Esophagus squamous epithelium (tissue), 5 donors: Measurements from ENCODE around the gene ITSN2. TPM values are rescaled to one million over a fixed set of nuclear protein-coding genes. Genes with fewer than 3 reads are reported as not detected.

Source experiments
- DNase-seq: peaks from one replicate; lab custom pipeline; 2025; lab: John Stamatoyannopoulos, UW
- H3K27ac ChIP-seq, 4 donors: fragments of 200-600 bp; sonication (generic); one replicate each; pipeline ENCODE4 v1.5.1; 2016 to 2019; ENCODE audit warnings: mild to moderate bottlenecking in 1 of 4
- H3K27me3 ChIP-seq, 4 donors: fragments of 200-600 bp; sonication (generic); 1 replicate in 3 of 4; 2 replicates in 1 of 4; pipeline versions ENCODE4 v1.5.1 to v1.6.0; 2017 to 2021; ENCODE audit warnings: antibody characterized with exemption in 1 of 4
- H3K36me3 ChIP-seq, 3 donors: fragments of 200-600 bp; sonication (generic); one replicate each; pipeline ENCODE4 v1.5.1; 2016 to 2019
- H3K4me1 ChIP-seq, 3 donors: fragments of 200-600 bp; sonication (generic); one replicate each; pipeline ENCODE4 v1.5.1; 2017 to 2019
- H3K4me3 ChIP-seq, 4 donors: fragments of 200-600 bp; sonication (generic); 1 replicate in 3 of 4; 2 replicates in 1 of 4; pipeline ENCODE4 v1.5.1; 2016 to 2019; ENCODE audit warnings: mild to moderate bottlenecking in 2 of 4, moderate library complexity in 1 of 4
- H3K9me3 ChIP-seq, 3 donors: fragments of 200-600 bp; sonication (generic); one replicate each; pipeline ENCODE4 v1.5.1; 2016 to 2019
- POLR2A ChIP-seq, 4 donors: fragments of 450-650 bp; IDR thresholded peaks; one replicate each; pipeline ENCODE4 v1.6.1; 2017; ENCODE audit warnings: antibody characterized with exemption in 4 of 4, mild to moderate bottlenecking in 4 of 4, moderate library complexity in 3 of 4
- WGBS, 2 donors: methylation state at CpG; one replicate each; pipeline ENCODE4 v1.1.5; 2018; 5-methylcytosine and 5-hydroxymethylcytosine counted together
- intact Hi-C: fragments of 100-400 bp; cut with DNase I; formaldehyde crosslinking; loops from one replicate; pipeline ENCODE4 v1.15.0; 2022
- total RNA-seq, 4 donors: library from RNA; depleted of rRNA; stranded (reverse); fragments of >200 nt; gene quantifications; one replicate each; pipeline ENCODE4 v1.1.0, GENCODE V29; 2016
- TF ChIP-seq, protein P1 (sequence below), 6 experiments: fragments of 450-650 bp in 4 of 6; fragments of 200-600 bp in 2 of 6; sonication (generic) in 2 of 6; IDR thresholded peaks; one replicate each; pipeline ENCODE4 v1.5.1; 2016 to 2019; ENCODE audit warnings: antibody characterized with exemption in 6 of 6, mild to moderate bottlenecking in 4 of 6, moderate library complexity in 4 of 6
- donor health status: DM: yes; HTN: yes; CAD: no.

The ITSN2 gene
- total RNA-seq, 4 donors from 2014 or later = 58.3 to 98.0 (median 65.3) TPM

DNA sequence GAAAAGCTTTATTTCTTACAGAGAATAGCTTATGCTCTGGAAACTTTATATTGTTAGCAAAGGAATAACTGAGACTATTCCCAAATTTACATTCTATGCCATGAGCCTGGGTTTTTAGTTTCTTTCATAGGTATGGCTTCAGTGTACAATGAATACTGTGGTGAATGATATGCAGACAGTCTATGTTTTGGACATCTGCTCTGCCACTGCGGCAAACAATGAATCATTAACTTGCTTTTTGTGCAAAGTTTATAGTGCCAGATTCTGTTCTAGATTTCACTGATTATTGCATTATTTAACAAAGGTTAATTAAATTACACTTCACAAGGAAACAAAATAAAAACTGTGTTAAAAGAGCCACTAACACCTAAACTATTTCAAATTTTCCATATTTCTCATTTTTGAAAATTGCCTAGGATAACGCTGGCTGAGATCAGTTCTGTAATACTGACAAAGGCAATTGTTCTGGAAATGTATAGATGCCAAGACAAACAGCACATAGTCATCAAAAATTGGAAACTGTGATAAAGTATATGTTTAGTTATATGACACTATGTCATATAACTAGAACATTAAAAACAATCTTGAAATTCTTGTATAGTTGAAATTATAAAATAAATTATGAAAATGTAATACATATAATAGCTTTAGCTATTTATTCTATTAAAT is 74.7 kb downstream of the ITSN2 start:
- intact Hi-C loops = no loop called here
- Histone ChIP-seq H3K27me3 (no peaks in the 10 kb centered on the region), H3K9me3 (no peaks in the 10 kb centered on the region), H3K4me3 (no peak overlapping the region), H3K4me1 (no peaks in the 10 kb centered on the region), H3K36me3 (peaks cover 0 to 82% (median 0%) of the 10 kb centered on the region in 3 donors), H3K27ac (no peak overlapping the region)
- no peak for TF ChIP-seq POLR2A (IDR thresholded peaks at IDR 0.05)
- TF ChIP-seq, protein P1, sequence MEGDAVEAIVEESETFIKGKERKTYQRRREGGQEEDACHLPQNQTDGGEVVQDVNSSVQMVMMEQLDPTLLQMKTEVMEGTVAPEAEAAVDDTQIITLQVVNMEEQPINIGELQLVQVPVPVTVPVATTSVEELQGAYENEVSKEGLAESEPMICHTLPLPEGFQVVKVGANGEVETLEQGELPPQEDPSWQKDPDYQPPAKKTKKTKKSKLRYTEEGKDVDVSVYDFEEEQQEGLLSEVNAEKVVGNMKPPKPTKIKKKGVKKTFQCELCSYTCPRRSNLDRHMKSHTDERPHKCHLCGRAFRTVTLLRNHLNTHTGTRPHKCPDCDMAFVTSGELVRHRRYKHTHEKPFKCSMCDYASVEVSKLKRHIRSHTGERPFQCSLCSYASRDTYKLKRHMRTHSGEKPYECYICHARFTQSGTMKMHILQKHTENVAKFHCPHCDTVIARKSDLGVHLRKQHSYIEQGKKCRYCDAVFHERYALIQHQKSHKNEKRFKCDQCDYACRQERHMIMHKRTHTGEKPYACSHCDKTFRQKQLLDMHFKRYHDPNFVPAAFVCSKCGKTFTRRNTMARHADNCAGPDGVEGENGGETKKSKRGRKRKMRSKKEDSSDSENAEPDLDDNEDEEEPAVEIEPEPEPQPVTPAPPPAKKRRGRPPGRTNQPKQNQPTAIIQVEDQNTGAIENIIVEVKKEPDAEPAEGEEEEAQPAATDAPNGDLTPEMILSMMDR (IDR thresholded peaks at IDR 0.05) = no peak
- no peak for DNase-seq
- WGBS, 2 donors = 90 to 93% methylated on average over 2 of the region's 2 CpGs

DNA sequence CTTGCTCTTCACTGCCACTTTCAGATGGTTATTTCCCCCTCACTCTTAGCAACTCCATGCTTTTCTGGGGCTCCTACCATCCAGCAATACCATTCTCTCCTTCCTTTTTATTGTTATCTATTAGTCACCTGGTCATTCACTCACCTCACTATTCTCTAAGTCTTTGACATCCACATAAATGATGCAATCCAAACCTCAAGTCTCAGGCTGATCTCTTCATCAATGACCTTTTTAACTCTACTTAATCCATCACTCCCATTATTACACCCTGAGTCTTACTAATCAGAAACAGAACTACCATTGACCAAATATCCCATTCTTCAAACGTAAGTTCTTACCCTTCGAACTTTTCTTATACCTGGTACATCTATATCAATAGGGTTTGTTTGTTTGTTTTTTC is 79.7 kb downstream of the ITSN2 start:
- no peaks in the 10 kb centered on the region for H3K27me3 ChIP-seq
- H3K4me3 ChIP-seq = no peak overlapping the region
- 96 to 98% methylated on average over 2 of the region's 2 CpGs for WGBS, 2 donors
- DNase-seq = no peak
- H3K27ac ChIP-seq = no peak overlapping the region
- peaks cover 0 to 17% (median 5%) of the 10 kb centered on the region in 3 donors for H3K4me1 ChIP-seq
- H3K9me3 ChIP-seq = no peaks in the 10 kb centered on the region
- intact Hi-C loops = no loop called here
- TF ChIP-seq POLR2A (IDR thresholded peaks at IDR 0.05) = no peak
- TF ChIP-seq, protein P1 (IDR thresholded peaks at IDR 0.05) = no peak
- peaks cover 0 to 54% (median 0%) of the 10 kb centered on the region in 3 donors for H3K36me3 ChIP-seq

- DNase-seq = no peak
- no peak for TF ChIP-seq POLR2A (IDR thresholded peaks at IDR 0.05)
- TF ChIP-seq, protein P1 (IDR thresholded peaks at IDR 0.05) = no peak
- Histone ChIP-seq H3K36me3 (peaks cover 0 to 54% (median 0%) of the 10 kb centered on the region in 3 donors), H3K4me3 (no peak overlapping the region), H3K27me3 (no peaks in the 10 kb centered on the region), H3K9me3 (no peaks in the 10 kb centered on the region), H3K4me1 (peaks cover 0 to 17% (median 5%) of the 10 kb centered on the region in 3 donors), H3K27ac (no peak overlapping the region)
- 90 to 91% methylated on average over 4 of the region's 4 CpGs for WGBS, 2 donors
- intact Hi-C loops = no loop called here
These were observed 80.2 kb downstream of the ITSN2 start for GRCh38 chr2:24280161-24280560.

DNA sequence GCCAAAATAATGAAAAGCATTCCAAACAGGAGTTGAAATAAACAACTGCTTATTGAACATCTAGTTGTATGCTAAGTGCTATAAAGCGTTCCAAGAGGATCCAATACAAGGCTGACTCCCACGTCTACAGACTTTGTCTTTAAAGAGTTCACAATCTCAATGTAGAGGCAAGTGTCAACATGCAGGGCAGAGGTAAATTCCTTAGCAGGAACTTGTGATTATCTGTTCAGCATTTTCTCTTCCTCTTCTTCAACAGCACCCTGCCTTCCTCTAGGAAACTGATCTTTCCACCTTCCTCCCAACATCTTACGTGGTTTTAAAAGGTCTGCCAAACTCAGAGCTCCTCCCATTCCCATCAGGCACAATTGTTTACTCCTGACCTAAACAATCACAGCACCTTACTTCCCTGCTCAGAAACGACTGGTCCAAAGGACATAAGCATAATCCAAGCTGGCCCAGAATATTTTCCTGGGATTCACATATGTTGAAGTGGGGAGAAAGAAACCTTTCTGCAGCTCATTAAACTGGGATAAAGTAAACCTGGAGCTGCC is 83.9 kb downstream of the ITSN2 start:
- no peak for DNase-seq
- Histone ChIP-seq H3K36me3 (peaks cover 0 to 58% (median 8%) of the 10 kb centered on the region in 3 donors), H3K4me3 (no peak overlapping the region), H3K4me1 (peaks cover 0 to 17% (median 5%) of the 10 kb centered on the region in 3 donors), H3K9me3 (no peaks in the 10 kb centered on the region), H3K27me3 (no peaks in the 10 kb centered on the region), H3K27ac (no peak overlapping the region)
- no peak for TF ChIP-seq POLR2A (IDR thresholded peaks at IDR 0.05)
- TF ChIP-seq, protein P1 (IDR thresholded peaks at IDR 0.05) = no peak
- intact Hi-C loops = no loop called here
- 27 to 35% methylated on average over 4 of the region's 4 CpGs for WGBS, 2 donors

GRCh38 chr2:24274809-24275208 is 85.5 kb downstream of the ITSN2 start:
- H3K27ac ChIP-seq = no peak overlapping the region
- peaks cover 0 to 65% (median 8%) of the 10 kb centered on the region in 3 donors for H3K36me3 ChIP-seq
- no peak overlapping the region for H3K4me3 ChIP-seq
- no peak for DNase-seq
- no peaks in the 10 kb centered on the region for H3K9me3 ChIP-seq
- TF ChIP-seq POLR2A (IDR thresholded peaks at IDR 0.05) = no peak
- TF ChIP-seq, protein P1 (IDR thresholded peaks at IDR 0.05) = no peak
- peaks cover 0 to 17% (median 5%) of the 10 kb centered on the region in 3 donors for H3K4me1 ChIP-seq
- intact Hi-C loops = no loop called here
- no peaks in the 10 kb centered on the region for H3K27me3 ChIP-seq
